Omental fat pad (tissue), 4 donors: ENCODE data around the gene GPATCH8. TPM values are rescaled to one million over a fixed set of nuclear protein-coding genes. Genes with fewer than 3 reads are reported as not detected.

Experiments
- ATAC-seq: fragments of 150-250 bp; one replicate; pipeline ENCODE4 v1.9.1; 2016; ENCODE audit warnings: mild to moderate bottlenecking, moderate library complexity; ENCODE audit not compliant: low FRiP score
- DNase-seq: peaks from one replicate; pipeline ENCODE4 v3.0.0-alpha.2; 2019; ENCODE audit warnings: low spot score
- total RNA-seq, 4 donors: library from RNA; depleted of rRNA; stranded (reverse); fragments of >200 nt; gene quantifications; one replicate each; pipeline ENCODE4 v1.1.0, GENCODE V29; 2016
- TF ChIP-seq, protein P1 (sequence below), 3 donors: fragments of 450-650 bp; IDR thresholded peaks; one replicate each; pipeline ENCODE4 v1.5.1; 2016 to 2017; ENCODE audit warnings: antibody characterized with exemption in 3 of 3, mild to moderate bottlenecking in 3 of 3, moderate library complexity in 2 of 3

Gene GPATCH8
- total RNA-seq: 10 to 100 TPM; 25.7 to 58.5 (median 34.6) TPM

- peak; percentile 98 for ATAC-seq
- TF ChIP-seq, protein P1, sequence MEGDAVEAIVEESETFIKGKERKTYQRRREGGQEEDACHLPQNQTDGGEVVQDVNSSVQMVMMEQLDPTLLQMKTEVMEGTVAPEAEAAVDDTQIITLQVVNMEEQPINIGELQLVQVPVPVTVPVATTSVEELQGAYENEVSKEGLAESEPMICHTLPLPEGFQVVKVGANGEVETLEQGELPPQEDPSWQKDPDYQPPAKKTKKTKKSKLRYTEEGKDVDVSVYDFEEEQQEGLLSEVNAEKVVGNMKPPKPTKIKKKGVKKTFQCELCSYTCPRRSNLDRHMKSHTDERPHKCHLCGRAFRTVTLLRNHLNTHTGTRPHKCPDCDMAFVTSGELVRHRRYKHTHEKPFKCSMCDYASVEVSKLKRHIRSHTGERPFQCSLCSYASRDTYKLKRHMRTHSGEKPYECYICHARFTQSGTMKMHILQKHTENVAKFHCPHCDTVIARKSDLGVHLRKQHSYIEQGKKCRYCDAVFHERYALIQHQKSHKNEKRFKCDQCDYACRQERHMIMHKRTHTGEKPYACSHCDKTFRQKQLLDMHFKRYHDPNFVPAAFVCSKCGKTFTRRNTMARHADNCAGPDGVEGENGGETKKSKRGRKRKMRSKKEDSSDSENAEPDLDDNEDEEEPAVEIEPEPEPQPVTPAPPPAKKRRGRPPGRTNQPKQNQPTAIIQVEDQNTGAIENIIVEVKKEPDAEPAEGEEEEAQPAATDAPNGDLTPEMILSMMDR (IDR thresholded peaks at IDR 0.05): no peak
- DNase-seq: peak; percentile 65
These were observed at the start of gene GPATCH8 for GRCh38 chr17:44503147-44504029. GPATCH8 (minus strand) TSS chr17:44503406; CDS start chr17:44503370, 36 bp downstream.

- DNase-seq (no peak), ATAC-seq (no peak)
- TF ChIP-seq, protein P1 (IDR thresholded peaks at IDR 0.05): no peak
These were observed 49.2 kb upstream of the GPATCH8 start for GRCh38 chr17:44552361-44552760.

- TF ChIP-seq, protein P1 (IDR thresholded peaks at IDR 0.05): no peak
- ATAC-seq (no peak), DNase-seq (no peak)
These were observed 46.5 kb upstream of the GPATCH8 start for GRCh38 chr17:44549686-44550085.

DNA sequence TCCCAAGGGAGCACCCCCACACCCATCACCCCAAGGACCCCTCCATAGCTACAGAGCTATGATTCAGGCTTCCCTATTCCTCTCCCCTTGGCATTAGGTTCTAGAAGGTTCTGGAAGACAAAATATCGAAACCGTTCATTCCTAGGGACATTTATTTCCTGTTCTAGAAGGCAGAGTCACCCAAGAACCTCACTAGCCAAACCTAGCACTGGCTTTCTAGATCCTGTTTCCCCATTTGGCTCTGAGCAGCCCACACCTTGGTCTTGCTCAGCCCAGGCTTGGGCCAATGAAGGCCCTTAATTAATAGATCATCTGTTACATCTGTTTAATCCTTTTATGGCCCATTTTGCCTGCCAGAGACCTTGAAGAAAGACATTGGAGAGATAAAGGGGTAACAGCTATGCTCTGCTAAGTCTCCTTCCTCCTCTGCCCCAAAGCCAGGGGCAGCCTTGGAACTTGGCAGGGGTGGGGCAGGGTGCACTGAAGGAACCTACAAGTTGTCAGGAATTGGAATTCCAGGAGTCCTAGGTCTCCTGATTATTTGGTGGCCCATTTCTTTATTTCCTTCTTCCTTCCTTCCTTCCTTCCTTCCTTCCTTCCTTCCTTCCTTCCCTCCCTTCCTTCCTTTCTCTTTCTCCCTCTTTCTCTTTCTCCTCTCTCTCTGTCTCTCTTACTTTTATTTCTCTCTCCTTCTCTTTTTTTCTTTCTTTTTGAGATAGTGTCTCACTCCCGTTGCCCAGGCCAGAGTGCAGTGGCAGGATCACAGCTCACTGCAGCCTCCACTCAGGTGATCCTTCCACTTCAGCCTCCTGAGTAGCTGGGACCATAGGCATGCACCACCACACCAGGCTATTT is 45.4 kb upstream of the GPATCH8 start:
- ATAC-seq (no peak), DNase-seq (no peak)
- TF ChIP-seq, protein P1 (IDR thresholded peaks at IDR 0.05): no peak

DNA sequence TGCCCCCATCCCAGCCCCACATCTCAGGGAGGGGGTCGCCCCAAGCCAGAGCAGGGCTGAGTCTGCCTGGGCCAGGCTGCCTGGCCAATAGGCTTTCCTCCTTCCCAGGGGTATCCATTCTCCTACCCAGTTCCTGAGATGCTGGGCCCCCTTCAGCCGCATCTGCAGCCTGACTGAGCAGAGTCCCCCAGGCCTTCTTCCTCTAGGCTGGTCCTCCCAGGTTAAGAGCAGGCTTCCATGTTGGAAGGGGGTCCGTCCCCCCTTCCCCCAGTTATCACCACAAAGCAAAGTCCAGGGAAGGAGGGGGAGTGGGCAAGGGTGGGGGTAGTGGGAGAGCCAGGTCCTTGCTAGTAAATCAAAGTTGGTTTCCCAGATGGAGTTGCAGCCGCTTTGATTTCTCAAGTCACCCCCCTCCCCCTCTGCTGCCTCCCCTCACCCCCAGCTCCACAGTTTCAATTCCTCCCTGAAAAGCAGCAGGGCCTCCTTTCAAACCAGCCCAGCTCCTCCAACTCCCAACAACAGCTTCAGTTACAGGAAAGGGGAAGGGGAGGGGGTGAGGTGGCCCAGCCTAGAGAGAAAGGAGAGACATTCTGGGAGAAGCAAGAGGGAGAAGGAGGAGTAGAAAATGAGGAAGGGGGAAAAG is 44.5 kb upstream of the GPATCH8 start:
- ATAC-seq (no peak), DNase-seq (no peak)
- TF ChIP-seq, protein P1 (IDR thresholded peaks at IDR 0.05): no peak

GRCh38 chr17:44546671-44547606 is 43.7 kb upstream of the GPATCH8 start:
- ATAC-seq (peak; percentile 19), DNase-seq (no peak)
- TF ChIP-seq, protein P1 (IDR thresholded peaks at IDR 0.05): no peak
